H9 (cell line): Measurements from ENCODE around the gene AVEN. TPM values are rescaled to one million over a fixed set of nuclear protein-coding genes. Genes with fewer than 3 reads are reported as not detected.

Experiments used
- DNase-seq: peaks from one replicate; pipeline ENCODE4 v3.0.0-alpha.2; 2017
- H2AFZ ChIP-seq: one replicate; pipeline ENCODE4 v1.6.1; 2013; ENCODE audit warnings: mild to moderate bottlenecking, low read length, control low read depth, moderate library complexity
- H2AK5ac ChIP-seq: 2 replicates; pipeline ENCODE4 v1.6.1; 2013; ENCODE audit warnings: low read length, control low read depth, mixed read lengths; ENCODE audit not compliant: insufficient read length
- H2BK120ac ChIP-seq: one replicate; pipeline ENCODE4 v1.6.1; 2013; ENCODE audit warnings: low read depth, mild to moderate bottlenecking, low read length, control low read depth, inconsistent platforms; ENCODE audit not compliant: poor library complexity, severe bottlenecking
- H2BK12ac ChIP-seq: 2 replicates; pipeline ENCODE4 v1.6.1; 2013; ENCODE audit warnings: low read length, control low read depth, mixed read lengths, low read depth; ENCODE audit not compliant: insufficient read length
- H2BK15ac ChIP-seq: 2 replicates; pipeline ENCODE4 v1.6.1; 2013; ENCODE audit warnings: low read depth, low read length, control low read depth
- H2BK20ac ChIP-seq: one replicate; pipeline ENCODE4 v1.6.1; 2013; ENCODE audit warnings: low read depth, mild to moderate bottlenecking, low read length, control low read depth, inconsistent platforms; ENCODE audit not compliant: poor library complexity, severe bottlenecking
- H2BK5ac ChIP-seq: 2 replicates; pipeline ENCODE4 v1.6.1; 2013; ENCODE audit warnings: low read length, control low read depth, mixed read lengths; ENCODE audit not compliant: insufficient read length
- H3K14ac ChIP-seq: 2 replicates; pipeline ENCODE4 v1.6.1; 2013; ENCODE audit warnings: low read length, control low read depth; ENCODE audit not compliant: insufficient read depth
- H3K18ac ChIP-seq: 2 replicates; pipeline ENCODE4 v1.6.1; 2013; ENCODE audit warnings: low read depth, mild to moderate bottlenecking, mixed read lengths, low read length, control low read depth; ENCODE audit not compliant: insufficient read length
- H3K23ac ChIP-seq: 2 replicates; pipeline ENCODE4 v1.6.1; 2013; ENCODE audit warnings: low read length, control low read depth, mixed read lengths, low read depth; ENCODE audit not compliant: insufficient read length
- H3K23me2 ChIP-seq: 2 replicates; pipeline ENCODE4 v1.6.1; 2013; ENCODE audit warnings: low read depth, mild to moderate bottlenecking, mixed read lengths, low read length, control low read depth; ENCODE audit not compliant: insufficient read length, poor library complexity, severe bottlenecking
- H3K27ac ChIP-seq: 2 replicates; pipeline ENCODE4 v1.5.1; 2013; ENCODE audit warnings: low read length, control low read depth, mixed read lengths, low read depth; ENCODE audit not compliant: insufficient read length
- H3K27me3 ChIP-seq: 2 replicates; pipeline ENCODE4 v1.6.1; 2013; ENCODE audit warnings: low read length, control low read depth, inconsistent platforms; ENCODE audit not compliant: insufficient read depth
- H3K4ac ChIP-seq: 2 replicates; pipeline ENCODE4 v1.6.1; 2013; ENCODE audit warnings: low read depth, mild to moderate bottlenecking, control low read depth, inconsistent platforms, low read length, moderate library complexity
- H3K4me1 ChIP-seq: 2 replicates; pipeline ENCODE4 v1.6.1; 2013; ENCODE audit warnings: low read length, control low read depth, inconsistent platforms; ENCODE audit not compliant: insufficient read depth
- H3K4me2 ChIP-seq: 2 replicates; pipeline ENCODE4 v1.6.1; 2013; ENCODE audit warnings: low read length, control low read depth, mixed read lengths; ENCODE audit not compliant: insufficient read length, insufficient read depth
- H3K56ac ChIP-seq: 2 replicates; pipeline ENCODE4 v1.6.1; 2013; ENCODE audit warnings: low read depth, mild to moderate bottlenecking, mixed read lengths, low read length, control low read depth; ENCODE audit not compliant: insufficient read length
- H3K79me1 ChIP-seq: 2 replicates; pipeline ENCODE4 v1.6.1; 2013; ENCODE audit warnings: low read depth, mild to moderate bottlenecking, moderate library complexity, low read length, control low read depth, inconsistent platforms; ENCODE audit not compliant: insufficient read depth, poor library complexity, severe bottlenecking
- H3K79me2 ChIP-seq: 2 replicates; pipeline ENCODE4 v1.6.1; 2013; ENCODE audit warnings: low read length, control low read depth, inconsistent platforms; ENCODE audit not compliant: insufficient read depth
- H3K9ac ChIP-seq: 2 replicates; pipeline ENCODE4 v1.6.1; 2013; ENCODE audit warnings: low read length, control low read depth, mixed read lengths; ENCODE audit not compliant: insufficient read length; ENCODE audit errors: extremely low read depth
- H3K9me3 ChIP-seq: one replicate; pipeline ENCODE4 v1.6.1; 2013; ENCODE audit warnings: low read depth, low read length, inconsistent platforms; ENCODE audit not compliant: control insufficient read depth
- H3T11ph ChIP-seq: one replicate; pipeline ENCODE4 v1.6.1; 2013; ENCODE audit warnings: mild to moderate bottlenecking, low read length, control low read depth, inconsistent platforms
- H4K20me1 ChIP-seq: one replicate; pipeline ENCODE4 v1.6.1; 2013; ENCODE audit not compliant: control insufficient read depth, insufficient read length, insufficient read depth
- H4K5ac ChIP-seq: 2 replicates; pipeline ENCODE4 v1.6.1; 2013; ENCODE audit warnings: low read depth, mild to moderate bottlenecking, mixed read lengths, low read length, control low read depth; ENCODE audit not compliant: insufficient read length
- H4K8ac ChIP-seq: replicated peaks from 2 replicates; pipeline ENCODE4 v1.6.1; 2013; ENCODE audit warnings: low read length, control low read depth, mixed read lengths, low read depth; ENCODE audit not compliant: insufficient read length
- H4K91ac ChIP-seq: 2 replicates; pipeline ENCODE4 v1.6.1; 2013; ENCODE audit warnings: low read depth, mild to moderate bottlenecking, moderate library complexity, mixed read lengths, low read length, control low read depth; ENCODE audit not compliant: insufficient read length
- H3K27ac Mint-ChIP-seq, 3 experiments: 2 replicates in 2 of 3; 3 replicates in 1 of 3; pipeline ENCODE4 v1.8.0; 2020 to 2021; ENCODE audit warnings: mixed read lengths in 3 of 3, mild to moderate bottlenecking in 1 of 3, moderate library complexity in 1 of 3
- H3K27me3 Mint-ChIP-seq: 2 replicates; pipeline ENCODE4 v1.8.0; 2021; ENCODE audit warnings: low read depth, mild to moderate bottlenecking, moderate library complexity, mixed read lengths
- H3K36me3 Mint-ChIP-seq, 3 experiments: 2 replicates in 2 of 3; 3 replicates in 1 of 3; pipeline ENCODE4 v1.8.0; 2020 to 2021; ENCODE audit warnings: low read depth in 3 of 3, mixed read lengths in 3 of 3; ENCODE audit not compliant: insufficient read depth in 1 of 3
- H3K4me1 Mint-ChIP-seq, 2 experiments: 2 replicates each; pipeline ENCODE4 v1.8.0; 2020; ENCODE audit warnings: mixed read lengths in 2 of 2
- H3K4me3 Mint-ChIP-seq, 2 experiments: 2 replicates in 1 of 2; 3 replicates in 1 of 2; pipeline ENCODE4 v1.8.0; 2020 to 2021; ENCODE audit warnings: mild to moderate bottlenecking in 2 of 2, mixed read lengths in 2 of 2, moderate library complexity in 1 of 2
- H3K9me3 Mint-ChIP-seq, 2 experiments: 2 replicates in 1 of 2; 3 replicates in 1 of 2; pipeline ENCODE4 v1.8.0; 2020; ENCODE audit warnings: mild to moderate bottlenecking in 2 of 2, mixed read lengths in 2 of 2, moderate library complexity in 1 of 2
- WGBS: extraction: QIAGEN DNeasy Blood & Tissue Kit; methylation state at CpG from one replicate; pipeline ENCODE4 v1.1.7; 2013; ENCODE audit warnings: missing lambda C conversion rate, low lambda C conversion rate, mixed read lengths; ENCODE audit not compliant: insufficient read length; ENCODE audit errors: extremely low coverage; 5-methylcytosine and 5-hydroxymethylcytosine counted together
- total RNA-seq: library from RNA; stranded (reverse); gene quantifications from 2 replicates; pipeline ENCODE4 v1.2.1, GENCODE V29; 2021
- TF ChIP-seq, protein P1 (sequence below): fragments of 200-600 bp; sonication (generic); conservative IDR thresholded peaks from 3 replicates; pipeline ENCODE4 v1.8.0; 2021; ENCODE audit warnings: antibody characterized with exemption, mild to moderate bottlenecking

Gene AVEN
- total RNA-seq, 1 experiment from 2014 or later, result 16.1 TPM

DNA sequence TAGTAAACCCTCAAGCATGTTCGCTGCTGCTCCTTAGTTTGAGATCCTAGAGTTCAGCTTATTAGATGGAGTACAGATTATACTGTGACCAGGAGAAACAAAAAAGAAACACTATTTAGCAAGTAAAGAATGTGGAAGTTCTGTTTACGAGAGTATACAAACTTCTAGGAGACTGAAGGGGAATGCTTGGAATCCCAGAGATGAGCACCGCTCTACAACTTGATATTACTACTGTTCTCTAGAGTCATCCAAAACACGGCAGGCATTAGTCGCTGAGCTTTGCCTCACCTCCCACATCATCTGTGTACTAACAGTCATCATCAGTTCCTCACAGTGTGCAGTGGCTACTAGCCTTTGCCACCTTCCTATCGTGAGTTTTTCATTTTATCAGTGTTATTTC, 192.1 kb downstream of the AVEN start:
- Histone ChIP-seq H3K23me2 (no peaks in the 10 kb centered on the region), H3K79me1 (no peaks in the 10 kb centered on the region), H3K4me2 (no peak overlapping the region), H3K9me3 (no peaks in the 10 kb centered on the region), H4K8ac (no peak overlapping the region), H3K27me3 (no peaks in the 10 kb centered on the region), H3K4me1 (peaks cover 10% of the 10 kb centered on the region), H2AK5ac (no peak overlapping the region), H3K79me2 (no peaks in the 10 kb centered on the region), H3K4ac (no peak overlapping the region), H2BK12ac (no peak overlapping the region), H2AFZ (no peak overlapping the region), H3K56ac (no peak overlapping the region), H3K14ac (no peak overlapping the region), H2BK15ac (no peak overlapping the region), H3K18ac (no peak overlapping the region), H2BK5ac (no peak overlapping the region), H3T11ph (no peak overlapping the region), H2BK20ac (no peak overlapping the region), H2BK120ac (no peak overlapping the region), H4K91ac (no peak overlapping the region), H3K9ac (no peak overlapping the region), H4K20me1 (no peaks in the 10 kb centered on the region), H3K23ac (no peak overlapping the region), H3K27ac (no peak overlapping the region), H4K5ac (no peak overlapping the region)
- WGBS, result no CpG with 5 or more reads among the region's 6 CpGs
- Mint-ChIP-seq H3K9me3 (no peaks in the 10 kb centered on the region), H3K36me3 (no peaks in the 10 kb centered on the region; a peak in 1 of 7 replicates), H3K4me3 (no peak overlapping the region), H3K27ac (no peak overlapping the region), H3K27me3 (no peaks in the 10 kb centered on the region; the same call in 1 of the 2 replicates), H3K4me1 (peaks cover 43 to 55% of the 10 kb centered on the region in 2 experiments)
- TF ChIP-seq, protein P1, sequence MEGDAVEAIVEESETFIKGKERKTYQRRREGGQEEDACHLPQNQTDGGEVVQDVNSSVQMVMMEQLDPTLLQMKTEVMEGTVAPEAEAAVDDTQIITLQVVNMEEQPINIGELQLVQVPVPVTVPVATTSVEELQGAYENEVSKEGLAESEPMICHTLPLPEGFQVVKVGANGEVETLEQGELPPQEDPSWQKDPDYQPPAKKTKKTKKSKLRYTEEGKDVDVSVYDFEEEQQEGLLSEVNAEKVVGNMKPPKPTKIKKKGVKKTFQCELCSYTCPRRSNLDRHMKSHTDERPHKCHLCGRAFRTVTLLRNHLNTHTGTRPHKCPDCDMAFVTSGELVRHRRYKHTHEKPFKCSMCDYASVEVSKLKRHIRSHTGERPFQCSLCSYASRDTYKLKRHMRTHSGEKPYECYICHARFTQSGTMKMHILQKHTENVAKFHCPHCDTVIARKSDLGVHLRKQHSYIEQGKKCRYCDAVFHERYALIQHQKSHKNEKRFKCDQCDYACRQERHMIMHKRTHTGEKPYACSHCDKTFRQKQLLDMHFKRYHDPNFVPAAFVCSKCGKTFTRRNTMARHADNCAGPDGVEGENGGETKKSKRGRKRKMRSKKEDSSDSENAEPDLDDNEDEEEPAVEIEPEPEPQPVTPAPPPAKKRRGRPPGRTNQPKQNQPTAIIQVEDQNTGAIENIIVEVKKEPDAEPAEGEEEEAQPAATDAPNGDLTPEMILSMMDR, result no peak
- DNase-seq, result no peak
